ENCODE data around the gene TNNT2.

Gene TNNT2

DNA sequence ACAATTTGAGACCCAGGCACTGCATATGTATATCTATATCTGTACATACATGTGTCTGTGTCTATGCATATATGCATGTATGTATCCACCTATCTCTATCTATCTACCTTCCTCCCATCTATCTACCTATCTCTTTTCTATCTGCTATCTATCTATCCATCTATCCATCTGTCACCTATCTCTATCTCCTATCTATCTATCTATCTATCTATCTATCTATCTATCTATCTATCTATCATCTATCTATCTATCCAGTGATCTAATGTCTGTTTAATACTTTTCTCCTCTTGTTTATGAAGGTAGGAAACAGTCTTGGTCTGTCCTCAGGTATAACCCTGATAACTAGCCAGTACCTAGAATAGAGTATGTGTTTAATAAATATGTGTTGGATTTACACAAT is 25.9 kb downstream of the TNNT2 start:
- Histone ChIP-seq H3K9ac (ENCODE audit: low read length) (no peak overlapping the region), H2AFZ (ENCODE audit: low read depth, low read length) (no peak overlapping the region), H3K27ac (ENCODE audit: low read length) (no peak overlapping the region), H3K4me1 (ENCODE audit: low read length) (no peaks in the 10 kb centered on the region), H3K79me2 (ENCODE audit: low read length) (no peaks in the 10 kb centered on the region), H3K36me3 (replicated peaks; ENCODE audit: low read depth, low read length) (no peaks in the 10 kb centered on the region), H3K4me2 (ENCODE audit: low read length) (no peak overlapping the region), H3K9me3 (ENCODE audit: insufficient read depth, low read length) (no peaks in the 10 kb centered on the region), H3K4me3 (ENCODE audit: low read length) (no peak overlapping the region), H3K27me3 (ENCODE audit: low read depth, low read length) (peaks cover 57% of the 10 kb centered on the region), H4K20me1 (ENCODE audit: insufficient read depth, low read length) (no peaks in the 10 kb centered on the region)
- no peak for TF ChIP-seq EZH2phosphoT487 (IDR thresholded peaks at IDR 0.05; ENCODE audit: low read depth)
- TF ChIP-seq, protein P1, sequence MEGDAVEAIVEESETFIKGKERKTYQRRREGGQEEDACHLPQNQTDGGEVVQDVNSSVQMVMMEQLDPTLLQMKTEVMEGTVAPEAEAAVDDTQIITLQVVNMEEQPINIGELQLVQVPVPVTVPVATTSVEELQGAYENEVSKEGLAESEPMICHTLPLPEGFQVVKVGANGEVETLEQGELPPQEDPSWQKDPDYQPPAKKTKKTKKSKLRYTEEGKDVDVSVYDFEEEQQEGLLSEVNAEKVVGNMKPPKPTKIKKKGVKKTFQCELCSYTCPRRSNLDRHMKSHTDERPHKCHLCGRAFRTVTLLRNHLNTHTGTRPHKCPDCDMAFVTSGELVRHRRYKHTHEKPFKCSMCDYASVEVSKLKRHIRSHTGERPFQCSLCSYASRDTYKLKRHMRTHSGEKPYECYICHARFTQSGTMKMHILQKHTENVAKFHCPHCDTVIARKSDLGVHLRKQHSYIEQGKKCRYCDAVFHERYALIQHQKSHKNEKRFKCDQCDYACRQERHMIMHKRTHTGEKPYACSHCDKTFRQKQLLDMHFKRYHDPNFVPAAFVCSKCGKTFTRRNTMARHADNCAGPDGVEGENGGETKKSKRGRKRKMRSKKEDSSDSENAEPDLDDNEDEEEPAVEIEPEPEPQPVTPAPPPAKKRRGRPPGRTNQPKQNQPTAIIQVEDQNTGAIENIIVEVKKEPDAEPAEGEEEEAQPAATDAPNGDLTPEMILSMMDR (IDR thresholded peaks at IDR 0.05; ENCODE audit: low read depth, low read length) = no peak

DNA sequence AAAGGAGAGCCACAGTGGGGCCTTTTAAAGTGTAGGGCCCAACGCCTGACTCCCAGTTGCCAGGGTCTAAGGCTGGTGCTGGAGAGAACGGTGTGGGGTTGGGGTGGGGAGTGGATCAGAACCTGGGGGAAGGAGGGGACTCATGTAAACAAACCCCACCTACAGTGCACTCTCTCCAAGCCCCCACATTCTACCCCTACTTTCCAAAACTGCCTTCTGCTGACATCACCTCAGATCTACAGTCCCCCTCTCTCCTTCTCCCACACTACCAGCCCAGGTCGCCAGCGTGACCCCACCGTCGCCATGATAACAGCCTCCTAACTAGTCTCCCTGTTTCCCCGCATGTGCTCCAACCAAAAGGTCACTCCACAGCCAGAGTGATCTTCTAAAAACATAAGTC is 26.6 kb downstream of the TNNT2 start:
- Histone ChIP-seq H3K4me1 (ENCODE audit: low read length) (no peaks in the 10 kb centered on the region), H2AFZ (ENCODE audit: low read depth, low read length) (no peak overlapping the region), H3K27me3 (ENCODE audit: low read depth, low read length) (peaks cover 51% of the 10 kb centered on the region), H3K9ac (ENCODE audit: low read length) (no peak overlapping the region), H3K4me2 (ENCODE audit: low read length) (no peak overlapping the region), H3K79me2 (ENCODE audit: low read length) (no peaks in the 10 kb centered on the region), H3K9me3 (ENCODE audit: insufficient read depth, low read length) (no peaks in the 10 kb centered on the region), H3K36me3 (replicated peaks; ENCODE audit: low read depth, low read length) (no peaks in the 10 kb centered on the region), H3K27ac (ENCODE audit: low read length) (no peak overlapping the region), H4K20me1 (ENCODE audit: insufficient read depth, low read length) (no peaks in the 10 kb centered on the region), H3K4me3 (ENCODE audit: low read length) (no peak overlapping the region)
- TF ChIP-seq, protein P1 (IDR thresholded peaks at IDR 0.05; ENCODE audit: low read depth, low read length) = no peak
- no peak for TF ChIP-seq EZH2phosphoT487 (IDR thresholded peaks at IDR 0.05; ENCODE audit: low read depth)

DNA sequence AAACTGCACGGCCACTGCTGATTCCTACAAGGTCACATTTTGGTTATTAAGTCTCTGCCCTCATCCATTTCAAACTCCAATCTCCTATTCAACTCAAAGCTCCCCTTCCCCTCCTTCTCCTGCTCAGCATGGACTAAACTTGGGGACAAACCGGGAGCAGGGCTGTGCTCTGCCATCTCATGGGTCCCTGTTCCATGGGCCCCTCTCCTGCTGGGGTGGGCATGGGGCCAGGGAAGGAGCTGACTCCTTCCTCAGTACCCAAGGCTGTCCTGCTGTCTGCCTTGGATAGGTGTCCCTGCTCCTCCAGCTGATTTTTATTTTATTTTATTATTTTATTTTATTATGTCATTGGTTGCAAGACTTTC is 27.1 kb downstream of the TNNT2 start:
- H3K27me3 ChIP-seq (ENCODE audit: low read depth, low read length) = peaks cover 46% of the 10 kb centered on the region
- H3K27ac ChIP-seq (ENCODE audit: low read length) = no peak overlapping the region
- no peaks in the 10 kb centered on the region for H4K20me1 ChIP-seq (ENCODE audit: insufficient read depth, low read length)
- H3K4me1 ChIP-seq (ENCODE audit: low read length) = no peaks in the 10 kb centered on the region
- H3K4me2 ChIP-seq (ENCODE audit: low read length) = no peak overlapping the region
- no peak overlapping the region for H3K4me3 ChIP-seq (ENCODE audit: low read length)
- H3K79me2 ChIP-seq (ENCODE audit: low read length) = no peaks in the 10 kb centered on the region
- TF ChIP-seq EZH2phosphoT487 (IDR thresholded peaks at IDR 0.05; ENCODE audit: low read depth) = no peak
- TF ChIP-seq, protein P1 (IDR thresholded peaks at IDR 0.05; ENCODE audit: low read depth, low read length) = no peak
- no peaks in the 10 kb centered on the region for H3K9me3 ChIP-seq (ENCODE audit: insufficient read depth, low read length)
- no peak overlapping the region for H3K9ac ChIP-seq (ENCODE audit: low read length)
- H2AFZ ChIP-seq (ENCODE audit: low read depth, low read length) = no peak overlapping the region
- H3K36me3 ChIP-seq (replicated peaks; ENCODE audit: low read depth, low read length) = no peaks in the 10 kb centered on the region

DNA sequence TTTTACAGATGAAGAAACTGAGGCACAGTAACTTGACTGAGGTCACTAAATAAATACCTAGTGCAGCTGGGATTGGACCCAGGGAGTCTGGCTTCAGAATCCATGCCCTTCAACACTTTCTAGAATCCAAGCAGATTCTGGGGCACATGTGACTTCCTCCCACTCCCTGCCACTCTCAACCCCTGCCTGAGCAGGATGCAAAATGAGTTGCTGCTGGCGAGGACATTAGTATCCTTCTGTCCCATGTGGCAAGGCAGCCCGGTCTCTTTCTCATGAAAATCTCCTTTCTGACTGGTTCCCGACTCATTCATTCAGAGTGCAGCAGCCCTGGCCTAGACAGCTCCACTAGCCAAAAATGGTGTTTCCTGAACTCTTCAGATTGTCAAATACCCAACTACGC is 28.4 kb downstream of the TNNT2 start:
- no peak overlapping the region for H3K4me3 ChIP-seq (ENCODE audit: low read length)
- no peak overlapping the region for H3K4me2 ChIP-seq (ENCODE audit: low read length)
- TF ChIP-seq, protein P1 (IDR thresholded peaks at IDR 0.05; ENCODE audit: low read depth, low read length) = no peak
- no peak for TF ChIP-seq EZH2phosphoT487 (IDR thresholded peaks at IDR 0.05; ENCODE audit: low read depth)
- no peaks in the 10 kb centered on the region for H3K9me3 ChIP-seq (ENCODE audit: insufficient read depth, low read length)
- H2AFZ ChIP-seq (ENCODE audit: low read depth, low read length) = no peak overlapping the region
- no peaks in the 10 kb centered on the region for H4K20me1 ChIP-seq (ENCODE audit: insufficient read depth, low read length)
- H3K36me3 ChIP-seq (replicated peaks; ENCODE audit: low read depth, low read length) = no peaks in the 10 kb centered on the region
- H3K9ac ChIP-seq (ENCODE audit: low read length) = no peak overlapping the region
- H3K27me3 ChIP-seq (ENCODE audit: low read depth, low read length) = peaks cover 41% of the 10 kb centered on the region
- H3K4me1 ChIP-seq (ENCODE audit: low read length) = no peaks in the 10 kb centered on the region
- no peak overlapping the region for H3K27ac ChIP-seq (ENCODE audit: low read length)
- H3K79me2 ChIP-seq (ENCODE audit: low read length) = no peaks in the 10 kb centered on the region

Measured in OCI-LY3 (cell line).